Neural progenitor cell (in vitro differentiated cells): Measurements from ENCODE around the gene DRGX.

Experiments used
- EZH2 ChIP-seq: fragments of 200-600 bp; sonication (generic); IDR thresholded peaks from 2 replicates; pipeline ENCODE4 v1.6.1; 2017; ENCODE audit warnings: antibody characterized with exemption, mild to moderate bottlenecking, moderate library complexity
- TF ChIP-seq, protein P1 (sequence below): fragments of 200-600 bp; sonication (generic); IDR thresholded peaks from 2 replicates; pipeline ENCODE4 v1.5.1; 2017; ENCODE audit warnings: antibody characterized with exemption, mild to moderate bottlenecking

- no peak for TF ChIP-seq EZH2
- TF ChIP-seq, protein P1, sequence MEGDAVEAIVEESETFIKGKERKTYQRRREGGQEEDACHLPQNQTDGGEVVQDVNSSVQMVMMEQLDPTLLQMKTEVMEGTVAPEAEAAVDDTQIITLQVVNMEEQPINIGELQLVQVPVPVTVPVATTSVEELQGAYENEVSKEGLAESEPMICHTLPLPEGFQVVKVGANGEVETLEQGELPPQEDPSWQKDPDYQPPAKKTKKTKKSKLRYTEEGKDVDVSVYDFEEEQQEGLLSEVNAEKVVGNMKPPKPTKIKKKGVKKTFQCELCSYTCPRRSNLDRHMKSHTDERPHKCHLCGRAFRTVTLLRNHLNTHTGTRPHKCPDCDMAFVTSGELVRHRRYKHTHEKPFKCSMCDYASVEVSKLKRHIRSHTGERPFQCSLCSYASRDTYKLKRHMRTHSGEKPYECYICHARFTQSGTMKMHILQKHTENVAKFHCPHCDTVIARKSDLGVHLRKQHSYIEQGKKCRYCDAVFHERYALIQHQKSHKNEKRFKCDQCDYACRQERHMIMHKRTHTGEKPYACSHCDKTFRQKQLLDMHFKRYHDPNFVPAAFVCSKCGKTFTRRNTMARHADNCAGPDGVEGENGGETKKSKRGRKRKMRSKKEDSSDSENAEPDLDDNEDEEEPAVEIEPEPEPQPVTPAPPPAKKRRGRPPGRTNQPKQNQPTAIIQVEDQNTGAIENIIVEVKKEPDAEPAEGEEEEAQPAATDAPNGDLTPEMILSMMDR = no peak
Measured at GRCh38 chr10:49334964-49335363, 60.9 kb downstream of the DRGX start.
